Activated CD8-positive, alpha-beta memory T cell treated with anti-CD3 and anti-CD28 coated beads, Interleukin-2, amount 10 ng/mL, durations not matched to agents 7 days and 5 days (primary cell): Measurements from ENCODE around the gene PSMD7. TPM values are rescaled to one million over a fixed set of nuclear protein-coding genes. Genes with fewer than 3 reads are reported as not detected.
"Not testable (repeated sequence)": the region's sequence is repeated elsewhere in the genome, so short reads cannot be mapped to it uniquely, and the experiment has no call there.

Experiments used
- ATAC-seq: fragments of 150-1000 bp; cut with Tn5 transposase; one replicate; pipeline ENCODE4 v1.10.0; 2021; ENCODE audit warnings: moderate library complexity
- CTCF ChIA-PET: fragments of 350-600 bp; sonication (Branson Sonifier 250); formaldehyde crosslinking; loops from one replicate; lab custom pipeline; 2021; ENCODE audit warnings: antibody characterized with exemption; lab: Charles Lee
- DNase-seq: peaks from one replicate; pipeline ENCODE4 v3.0.0-alpha.2; 2020
- H3K27ac Mint-ChIP-seq: one replicate; pipeline ENCODE4 v1.8.0; 2021; ENCODE audit warnings: mild to moderate bottlenecking, mixed read lengths
- H3K27me3 Mint-ChIP-seq: one replicate; pipeline ENCODE4 v1.8.0; 2021; ENCODE audit warnings: mixed read lengths
- H3K36me3 Mint-ChIP-seq: one replicate; pipeline ENCODE4 v1.8.0; 2021; ENCODE audit warnings: mild to moderate bottlenecking, mixed read lengths
- H3K4me1 Mint-ChIP-seq: one replicate; pipeline ENCODE4 v1.8.0; 2021; ENCODE audit warnings: mixed read lengths
- H3K4me3 Mint-ChIP-seq: one replicate; pipeline ENCODE4 v1.8.0; 2021; ENCODE audit warnings: mild to moderate bottlenecking, moderate library complexity, mixed read lengths
- H3K9me3 Mint-ChIP-seq: one replicate; pipeline ENCODE4 v1.8.0; 2022; ENCODE audit warnings: low read depth, mixed read lengths
- total RNA-seq, 2 experiments: library from RNA; stranded (reverse); gene quantifications; one replicate each; pipeline ENCODE4 v1.2.3, GENCODE V29; 2021

The PSMD7 gene
- total RNA-seq, 2 experiments from 2014 or later, result 91.6 to 110 TPM

DNA sequence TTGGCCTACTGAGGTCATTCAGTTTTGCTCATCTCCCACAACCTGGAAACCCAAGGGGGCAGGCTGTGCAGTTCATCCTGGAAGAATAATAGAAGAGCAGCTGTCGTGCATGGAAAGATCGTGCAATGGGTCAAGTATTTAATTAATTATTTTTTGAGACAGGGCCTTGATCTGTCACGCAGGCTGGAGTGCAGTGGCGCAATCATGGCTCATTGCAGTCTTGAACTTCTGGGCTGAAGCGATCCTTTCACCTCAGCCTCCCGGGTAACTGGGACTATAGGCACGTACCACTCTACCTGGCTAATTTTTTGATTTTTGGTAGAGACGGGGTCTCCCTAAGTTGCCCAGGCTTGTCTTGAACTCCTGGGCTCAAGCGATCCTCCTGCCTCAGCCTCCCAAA lies 31.7 kb downstream of the PSMD7 start:
- H3K4me3 Mint-ChIP-seq, DNase-seq, H3K27ac Mint-ChIP-seq, H3K27me3 Mint-ChIP-seq, H3K4me1 Mint-ChIP-seq, H3K9me3 Mint-ChIP-seq, CTCF ChIA-PET, ATAC-seq: not testable (repeated sequence)
- peaks cover 19% of the 10 kb centered on the region for H3K36me3 Mint-ChIP-seq

DNA sequence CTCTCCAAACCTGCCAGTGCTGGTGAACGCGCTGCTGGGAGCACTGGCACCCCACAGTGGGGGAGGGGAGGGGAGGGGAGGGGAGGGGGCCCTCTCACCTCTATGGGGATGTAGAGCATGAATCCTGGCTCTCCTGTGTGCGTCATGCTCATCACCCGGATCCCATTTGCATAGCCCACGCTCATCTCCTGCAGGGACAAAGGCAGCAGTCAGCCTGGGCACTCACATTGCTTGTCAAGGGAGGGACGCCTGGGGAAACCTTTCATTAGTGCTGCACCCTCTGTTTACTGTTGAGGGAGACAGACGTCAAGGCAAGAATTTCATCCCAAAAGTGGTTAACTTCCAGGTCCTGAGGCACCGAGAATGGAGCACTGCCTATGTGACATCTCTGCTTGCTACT lies 35.9 kb downstream of the PSMD7 start:
- H3K4me3 Mint-ChIP-seq, CTCF ChIA-PET: not testable (repeated sequence)
- peaks cover 21% of the 10 kb centered on the region for H3K36me3 Mint-ChIP-seq

DNA sequence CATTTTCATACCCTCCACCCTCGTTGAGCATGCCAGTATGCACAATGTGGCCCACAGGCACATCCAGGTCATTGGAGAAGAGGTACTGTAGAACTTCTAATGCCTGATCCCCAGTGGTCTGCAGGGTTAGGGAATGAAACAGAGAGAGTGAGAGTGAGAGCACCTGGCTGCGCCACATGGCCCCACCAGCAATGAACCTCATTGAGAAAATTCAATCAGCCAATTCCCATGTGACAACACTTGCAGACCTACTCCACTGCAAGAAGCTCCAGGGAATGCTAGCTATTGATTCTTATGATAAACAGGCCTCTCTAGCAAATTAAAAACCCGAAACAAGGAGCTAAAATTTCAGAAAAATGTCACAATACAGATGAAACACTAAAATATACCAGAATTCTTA lies 40.9 kb downstream of the PSMD7 start:
- H3K27me3 Mint-ChIP-seq, H3K27ac Mint-ChIP-seq, CTCF ChIA-PET, H3K9me3 Mint-ChIP-seq, H3K4me1 Mint-ChIP-seq, H3K4me3 Mint-ChIP-seq, ATAC-seq, DNase-seq: not testable (repeated sequence)
- peaks cover 15% of the 10 kb centered on the region for H3K36me3 Mint-ChIP-seq

More for the DNA sequence above, 35.9 kb downstream of the PSMD7 start:
- not testable (repeated sequence) for DNase-seq, ATAC-seq, H3K4me1 Mint-ChIP-seq, H3K27ac Mint-ChIP-seq, H3K9me3 Mint-ChIP-seq, H3K27me3 Mint-ChIP-seq

DNA sequence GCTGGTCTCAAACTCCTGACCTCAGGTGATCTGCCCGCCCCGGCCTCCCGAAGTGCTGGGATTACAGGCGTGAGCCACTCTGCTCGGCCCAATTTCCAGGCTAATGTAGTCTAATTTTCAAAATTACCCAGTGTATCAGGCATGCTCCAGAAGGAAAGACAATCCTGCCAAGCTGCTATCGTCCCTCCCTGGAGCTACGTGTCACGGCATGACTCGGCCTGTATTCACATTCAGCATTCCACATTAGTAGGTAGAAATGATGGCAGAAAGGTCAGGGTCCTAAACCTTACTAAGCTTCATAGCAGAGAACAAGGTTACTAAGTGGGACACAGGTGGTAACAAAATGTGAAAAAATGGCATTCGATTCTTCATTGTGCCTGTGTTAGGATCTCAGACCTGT lies 42.6 kb downstream of the PSMD7 start:
- H3K27me3 Mint-ChIP-seq, H3K4me3 Mint-ChIP-seq, ATAC-seq, H3K9me3 Mint-ChIP-seq, H3K4me1 Mint-ChIP-seq, H3K27ac Mint-ChIP-seq, CTCF ChIA-PET, DNase-seq: not testable (repeated sequence)
- peaks cover 17% of the 10 kb centered on the region for H3K36me3 Mint-ChIP-seq

DNA sequence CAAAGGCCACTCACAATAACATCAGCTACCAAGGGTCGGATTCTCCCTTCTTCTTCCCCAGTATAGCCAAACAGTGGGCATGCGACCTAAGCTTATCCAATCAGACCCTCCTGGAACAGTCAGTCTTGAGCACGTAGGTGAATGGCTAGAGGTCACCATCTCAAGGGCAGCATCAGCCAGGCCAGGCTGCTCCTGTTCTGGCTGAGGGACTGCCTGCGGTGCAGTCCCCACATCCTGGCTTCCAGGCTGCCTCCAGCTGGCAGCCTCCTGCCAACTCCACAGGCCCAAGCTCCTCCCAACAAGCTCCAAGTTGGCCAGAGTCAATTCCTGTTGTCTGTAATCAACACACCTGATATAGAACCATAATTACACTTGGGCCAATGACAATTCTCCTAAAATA lies 56.4 kb downstream of the PSMD7 start:
- ATAC-seq, H3K27ac Mint-ChIP-seq, H3K4me1 Mint-ChIP-seq, H3K36me3 Mint-ChIP-seq, CTCF ChIA-PET, H3K4me3 Mint-ChIP-seq, H3K27me3 Mint-ChIP-seq, DNase-seq, H3K9me3 Mint-ChIP-seq: not testable (repeated sequence)

Other genes starting within 250 kb of the PSMD7 start
- not detected for gene NPIPB15, start 79.5 kb downstream of the PSMD7 start, total RNA-seq
- under 1 TPM; 0.59 to 0.67 TPM for gene CLEC18B, start 124.7 kb downstream of the PSMD7 start, total RNA-seq